Measurements from ENCODE around the gene BEND6. TPM values are rescaled to one million over a fixed set of nuclear protein-coding genes. Genes with fewer than 3 reads are reported as not detected.

BEND6 gene
- total and polyA plus RNA-seq, 2 of the 13 experiments (the other 11 are each of a cell fraction or from before 2014, with no cell fraction given) = 0.20 to 0.21 TPM

GRCh38 chr6:57035549-57035948 lies 80.6 kb downstream of the BEND6 start (continued):
- no peak for TF ChIP-seq GATA4 (IDR thresholded peaks at IDR 0.05; ENCODE audit: borderline replicate concordance, low read depth)
- no peak for TF ChIP-seq DR1 (CRISPR knock-in tag; IDR thresholded peaks at IDR 0.05)

GRCh38 chr6:57038906-57039305 lies 84.0 kb downstream of the BEND6 start:
- Histone ChIP-seq H4K20me1 (ENCODE audit: insufficient read depth, low read length) (no peaks in the 10 kb centered on the region), H3K27me3 (ENCODE audit: control insufficient read depth in 1 of 2, insufficient read depth in 2 of 2, low read length in 2 of 2) (peaks cover 2 to 16% of the 10 kb centered on the region in 2 experiments), H3K27ac (ENCODE audit: extremely low read length, insufficient read depth, low read length) (no peak overlapping the region), H3K9me3 (ENCODE audit: low read length) (no peaks in the 10 kb centered on the region), H3K4me3 (replicated peaks in 1 of 3; ENCODE audit: insufficient read depth in 1 of 3, low read depth in 2 of 3, low read length in 3 of 3) (no peak overlapping the region), H3K9ac (ENCODE audit: insufficient read depth, low read depth, low read length) (no peak overlapping the region), H3K4me2 (ENCODE audit: low read depth, low read length) (no peak overlapping the region), H3K4me1 (ENCODE audit: insufficient read depth, low read length) (no peaks in the 10 kb centered on the region), H3K36me3 (replicated peaks in 1 of 2; ENCODE audit: control insufficient read depth in 1 of 2, insufficient read depth in 2 of 2, low read length in 2 of 2) (no peaks in the 10 kb centered on the region), H3K79me2 (ENCODE audit: insufficient read depth, low read length) (no peaks in the 10 kb centered on the region), H2AFZ (ENCODE audit: low read length) (no peak overlapping the region)
- FAIRE-seq = no peak
- DNase-seq (ENCODE audit: low spot score) = no peak
- TF ChIP-seq ARNT2 (CRISPR knock-in tag; IDR thresholded peaks at IDR 0.05; ENCODE audit: low read depth) (no peak), ZGPAT (CRISPR knock-in tag; IDR thresholded peaks at IDR 0.05) (no peak), CHD2 (IDR thresholded peaks at IDR 0.05; ENCODE audit: low read depth, low read length) (no peak), PHF8 (CRISPR knock-in tag; IDR thresholded peaks at IDR 0.05) (no peak), TRAFD1 (CRISPR knock-in tag; IDR thresholded peaks at IDR 0.05; ENCODE audit: borderline replicate concordance) (no peak), ZNF850 (CRISPR knock-in tag; conservative IDR thresholded peaks at IDR 0.05) (no peak), ZMAT3 (CRISPR knock-in tag; conservative IDR thresholded peaks at IDR 0.05) (no peak), RARG (CRISPR knock-in tag; IDR thresholded peaks at IDR 0.05; ENCODE audit: low read depth) (no peak), ZNF510 (CRISPR knock-in tag; IDR thresholded peaks at IDR 0.05; ENCODE audit: low read depth) (no peak), ZNF580 (CRISPR knock-in tag; IDR thresholded peaks at IDR 0.05; ENCODE audit: borderline replicate concordance, low read depth) (no peak), ARNT (IDR thresholded peaks at IDR 0.05) (no peak), NFATC3 (CRISPR knock-in tag; IDR thresholded peaks at IDR 0.05) (no peak), ZNF547 (CRISPR knock-in tag; IDR thresholded peaks at IDR 0.05) (no peak), ZNF501 (CRISPR knock-in tag; IDR thresholded peaks at IDR 0.05) (no peak)
- ChIA-PET POLR2A (no interaction called here), CTCF (ENCODE audit: low intra/inter-chr PET ratio, low total read pairs) (no interaction called here)
- intact Hi-C loops (cut with micrococcal nuclease; ENCODE audit: unreplicated experiment) = no loop called here
- no TSS peak for BruUV-seq (replicated peaks)
- 33% methylated on average over 2 of the region's 2 CpGs for WGBS (ENCODE audit: low lambda C conversion rate)
- no peak for ATAC-seq
- in situ Hi-C loops (cut with HindIII; ENCODE audit: extremely low pct_ligation_motif_present, low pct_unique_long_range_greater_than_20kb) = loop anchor here (25.0 kb wide), 1 partner anchor 273 kb away; the partner anchor contains the start of gene PRIM2
